ENCODE results near the gene STX18. TPM values are rescaled to one million over a fixed set of nuclear protein-coding genes. Genes with fewer than 3 reads are reported as not detected.
"Not testable (repeated sequence)": the region's sequence is repeated elsewhere in the genome, so short reads cannot be mapped to it uniquely, and the experiment has no call there.

The STX18 gene
- total RNA-seq, 1 experiment from 2014 or later = 23.4 TPM

- DNase-seq (ENCODE audit: low read depth) = not testable (repeated sequence)
Measured at GRCh38 chr4:4510641-4511040, 31.2 kb downstream of the STX18 start.

DNA sequence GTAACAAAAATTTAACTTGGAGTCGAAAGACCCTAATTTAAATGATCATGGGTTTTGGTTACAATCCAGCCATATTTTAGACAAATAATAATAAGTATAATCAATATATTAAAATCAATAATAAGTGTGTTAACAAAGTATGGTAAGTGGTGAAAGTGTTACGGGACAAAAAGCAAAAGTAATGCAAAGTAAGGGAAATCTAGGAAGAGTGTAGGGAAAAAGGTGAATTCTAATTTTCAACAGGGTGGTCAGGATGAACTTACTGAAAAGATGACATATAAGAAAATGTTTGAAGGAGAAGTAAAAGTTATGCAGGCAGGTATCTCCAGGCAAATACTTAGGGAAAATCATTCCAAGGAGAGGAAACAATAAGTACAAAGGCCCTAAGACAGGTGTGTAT is 32.3 kb downstream of the STX18 start:
- no peak for DNase-seq (ENCODE audit: low read depth)

DNA sequence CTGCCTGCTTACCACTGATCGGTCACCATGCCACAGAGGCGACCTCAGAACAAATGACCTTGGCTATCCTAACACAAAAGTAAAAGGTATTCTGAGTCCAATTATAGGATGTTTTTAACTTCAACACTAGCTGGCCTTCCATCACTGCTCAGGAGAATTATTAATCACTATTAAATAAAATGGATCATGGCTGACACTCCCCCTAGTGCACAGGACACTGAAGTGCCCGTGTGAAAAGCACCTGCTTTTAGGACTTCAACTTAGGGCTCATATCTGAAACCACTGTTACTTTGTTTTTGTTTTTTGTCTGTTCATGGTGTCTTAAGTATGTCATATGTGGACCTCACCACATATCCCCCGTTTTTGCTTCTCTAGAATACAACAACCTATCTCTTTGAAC is 33.9 kb downstream of the STX18 start:
- DNase-seq (ENCODE audit: low read depth) = no peak

DNA sequence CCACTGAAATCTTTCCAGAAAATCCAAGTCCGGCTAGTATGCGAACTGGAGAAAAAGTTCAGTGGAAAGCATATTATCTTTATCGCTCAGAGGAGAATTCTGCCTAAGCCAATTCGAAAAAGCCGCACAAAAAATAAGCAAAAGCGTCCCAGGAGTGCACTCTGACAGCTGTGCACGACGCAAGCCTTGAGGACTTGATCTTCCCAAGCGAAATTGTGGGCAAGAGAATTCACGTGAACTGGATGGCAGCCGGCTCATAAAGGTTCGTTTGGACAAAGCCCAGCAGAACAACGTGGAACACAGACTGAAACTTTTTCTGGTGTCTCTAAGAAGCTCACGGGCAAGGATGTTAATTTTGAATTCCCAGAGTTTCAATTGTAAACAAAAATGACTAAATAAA is 34.4 kb downstream of the STX18 start:
- DNase-seq (ENCODE audit: low read depth) = no peak

- DNase-seq (ENCODE audit: low read depth) = no peak
Measured at GRCh38 chr4:4506961-4507360, 34.9 kb downstream of the STX18 start.

DNA sequence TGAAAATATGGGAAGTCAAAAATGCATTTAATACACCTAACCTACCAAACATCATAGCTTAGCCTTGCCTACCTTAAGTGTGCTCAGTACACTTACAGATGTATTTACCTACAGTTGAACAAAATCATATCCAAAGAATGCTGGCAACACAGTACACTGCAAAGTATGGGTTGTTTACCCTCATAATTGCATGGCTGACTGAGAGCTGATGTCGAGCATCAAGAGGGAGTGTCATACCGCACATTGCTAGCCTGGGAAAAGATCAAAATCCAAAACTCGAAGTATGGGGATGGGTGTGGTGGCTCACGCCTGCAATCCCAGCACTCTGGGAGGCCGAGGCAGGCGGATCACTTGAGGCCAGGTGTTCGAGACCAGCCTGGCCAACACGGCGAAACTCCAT is 36.6 kb downstream of the STX18 start:
- not testable (repeated sequence) for DNase-seq (ENCODE audit: low read depth)

GRCh38 chr4:4504783-4505182 is 37.1 kb downstream of the STX18 start:
- no peak for DNase-seq (ENCODE audit: low read depth)

DNA sequence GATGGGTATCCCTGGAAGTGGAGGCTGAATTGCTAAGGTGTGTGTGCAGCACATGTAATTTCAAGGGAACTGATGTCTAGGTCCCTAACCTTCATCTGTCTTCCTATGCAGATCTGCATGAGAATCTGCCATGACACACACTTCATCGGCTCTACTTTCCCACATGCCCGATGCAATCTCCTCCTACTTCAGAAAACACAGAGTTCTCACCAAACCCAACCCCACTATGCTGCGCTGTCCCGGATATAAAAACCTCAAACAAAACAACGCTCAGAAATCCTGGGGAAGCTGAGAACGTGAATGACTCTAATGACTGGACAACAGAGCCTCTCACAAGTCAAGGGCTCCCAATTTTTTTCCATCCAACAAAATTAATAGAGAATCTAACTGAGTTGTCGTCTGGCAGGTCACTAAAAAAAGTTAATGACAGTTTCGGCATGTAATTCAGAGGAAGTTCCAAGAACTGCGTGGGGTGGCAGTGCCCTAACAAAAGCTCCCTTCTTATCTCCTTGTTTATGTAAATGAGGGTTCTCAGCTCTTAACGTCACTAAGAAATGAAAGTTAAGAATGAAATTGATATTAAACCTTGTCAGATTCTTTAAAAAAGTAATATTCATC is 39.0 kb downstream of the STX18 start:
- peak; percentile 90 for DNase-seq (ENCODE audit: low read depth)

DNA sequence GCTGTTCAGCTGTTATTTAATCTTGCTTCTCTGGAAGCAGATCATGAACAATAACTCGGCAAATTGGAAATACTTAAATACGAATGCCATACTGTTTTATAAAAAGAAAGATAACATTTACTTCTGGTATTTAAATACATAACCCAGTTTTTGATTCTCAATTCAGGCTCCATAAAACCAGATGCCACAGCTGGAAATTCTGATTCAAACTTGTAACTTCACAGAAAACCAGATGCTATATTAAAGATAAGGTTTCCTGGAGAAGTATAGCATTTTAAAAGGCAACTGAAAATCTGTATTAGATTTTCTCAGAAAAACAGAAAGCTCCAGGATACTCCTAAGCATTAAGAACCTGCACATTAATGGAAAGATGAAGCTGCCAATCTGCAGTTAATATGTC is 40.2 kb downstream of the STX18 start:
- DNase-seq (ENCODE audit: low read depth) = no peak

DNA sequence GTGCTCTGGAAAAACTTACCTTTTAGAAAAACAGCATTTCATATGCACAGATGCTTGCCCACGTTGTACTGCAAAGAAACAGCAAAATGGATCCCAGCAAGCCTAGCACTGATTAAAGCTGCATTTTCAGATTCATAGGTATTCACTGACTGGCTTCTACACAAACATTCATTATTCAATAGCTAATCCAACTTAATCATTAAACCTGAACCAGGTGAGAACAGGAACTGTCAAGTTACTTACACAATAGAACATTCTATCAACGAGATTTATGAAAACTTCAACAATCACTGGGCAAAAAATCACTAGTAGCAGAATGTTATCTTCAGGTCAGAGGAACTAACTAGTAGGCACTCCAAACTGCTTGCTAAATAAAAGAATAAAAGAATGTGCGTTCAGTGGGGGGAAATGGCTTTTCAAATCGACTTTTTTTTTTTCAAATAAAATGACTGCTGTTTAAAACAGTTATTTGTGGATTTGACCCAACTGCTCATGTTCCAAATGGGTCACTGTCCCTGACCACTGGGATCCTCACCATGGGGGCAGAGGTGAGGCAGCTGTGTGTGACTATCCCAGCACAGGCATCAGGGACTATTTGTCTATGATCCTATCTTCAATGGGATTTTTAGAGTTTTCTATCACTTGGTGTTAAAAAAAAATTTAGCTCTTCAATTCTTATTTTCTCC is 42.3 kb downstream of the STX18 start:
- no peak for DNase-seq (ENCODE audit: low read depth)

DNA sequence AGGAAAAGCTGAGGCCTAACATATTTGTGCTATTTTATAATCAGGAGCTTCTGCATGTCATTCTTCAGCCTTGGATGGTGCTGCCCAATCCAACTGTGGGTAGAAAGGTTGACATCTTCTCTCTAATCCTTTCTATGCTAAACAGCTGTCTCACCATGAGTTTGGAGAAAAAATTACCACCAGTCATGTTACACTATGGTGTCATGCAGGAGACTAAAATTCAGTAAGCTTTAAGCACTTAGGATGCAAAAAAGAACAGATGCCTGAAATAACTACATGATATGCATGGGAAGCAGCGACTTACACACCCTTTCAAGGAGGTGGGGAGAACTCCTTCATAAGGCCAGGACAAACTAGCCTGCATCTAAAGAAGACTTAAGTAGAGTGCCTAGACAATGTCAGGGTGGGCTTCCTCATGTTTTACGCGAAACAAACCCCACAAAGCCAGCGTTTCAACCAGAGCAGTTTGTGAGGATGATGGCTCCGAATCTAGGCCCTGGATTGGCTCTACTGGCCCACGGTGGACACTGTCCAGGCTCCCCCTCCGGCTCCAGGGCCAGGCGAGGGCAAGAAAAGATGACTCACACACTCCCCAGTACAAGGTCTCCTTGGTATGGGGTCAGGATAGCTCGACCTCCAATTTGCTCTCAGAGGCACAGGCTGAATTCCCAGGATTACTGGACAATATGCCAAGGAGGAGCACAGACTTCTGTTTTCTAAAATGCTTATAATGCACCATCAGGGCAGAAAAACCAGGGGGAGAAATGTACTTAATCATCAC is 45.1 kb downstream of the STX18 start:
- DNase-seq (ENCODE audit: low read depth) = no peak

GRCh38 chr4:4494882-4495281 is 47.0 kb downstream of the STX18 start:
- DNase-seq (ENCODE audit: low read depth) = no peak

DNA sequence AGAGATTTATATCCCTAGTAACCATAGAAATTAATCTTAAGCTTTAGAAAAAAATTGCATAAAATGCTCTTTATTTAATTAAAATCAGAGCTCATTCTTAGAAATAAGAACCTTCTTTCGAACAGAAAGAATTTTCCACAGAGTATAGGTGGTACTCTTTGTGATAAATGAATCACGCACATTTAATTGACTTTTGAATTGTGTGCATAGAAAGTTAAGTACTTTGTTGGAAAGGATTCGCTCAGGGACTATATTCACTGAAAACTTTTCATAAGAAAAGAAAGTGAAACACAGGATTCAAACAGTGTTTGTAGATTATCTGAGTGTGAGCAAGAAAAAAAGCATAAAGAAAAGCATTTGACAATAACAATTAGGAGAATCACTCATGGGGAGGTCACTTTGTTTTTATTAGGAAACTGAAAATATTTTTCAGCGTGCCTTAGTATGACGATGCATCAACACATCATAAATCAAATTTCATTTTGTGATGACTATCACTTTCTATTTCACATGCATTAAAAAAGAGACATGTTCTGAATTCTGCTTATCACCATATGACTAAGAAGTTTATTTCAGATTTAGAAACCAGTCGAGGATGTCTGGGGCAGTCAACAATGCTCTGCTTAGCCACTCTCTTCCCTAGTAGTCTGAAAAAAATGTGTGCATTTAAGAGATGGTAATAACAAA is 49.5 kb downstream of the STX18 start:
- DNase-seq (ENCODE audit: low read depth) = no peak

- no peak for DNase-seq (ENCODE audit: low read depth)
Measured at GRCh38 chr4:4491396-4491893, 50.4 kb downstream of the STX18 start.

GRCh38 chr4:4490816-4491215 is 51.0 kb downstream of the STX18 start:
- no peak for DNase-seq (ENCODE audit: low read depth)

DNA sequence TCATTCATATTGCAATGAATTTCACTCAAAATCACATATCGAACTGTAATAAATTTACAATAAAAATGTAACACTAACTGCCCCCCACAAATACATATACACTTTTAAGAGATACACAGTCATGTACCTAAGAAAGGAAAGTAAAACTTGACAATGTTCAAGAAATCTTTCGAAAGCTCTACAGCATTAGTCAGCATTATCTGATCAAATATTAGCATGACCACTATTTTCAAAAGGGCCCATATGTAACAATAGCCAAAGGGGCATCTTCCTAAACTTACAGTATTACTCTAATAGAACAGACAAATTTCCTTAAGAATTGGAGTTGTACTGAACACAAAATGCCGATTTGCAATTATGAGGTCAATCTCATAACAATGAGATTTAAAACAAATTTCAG is 51.8 kb downstream of the STX18 start:
- no peak for DNase-seq (ENCODE audit: low read depth)

DNA sequence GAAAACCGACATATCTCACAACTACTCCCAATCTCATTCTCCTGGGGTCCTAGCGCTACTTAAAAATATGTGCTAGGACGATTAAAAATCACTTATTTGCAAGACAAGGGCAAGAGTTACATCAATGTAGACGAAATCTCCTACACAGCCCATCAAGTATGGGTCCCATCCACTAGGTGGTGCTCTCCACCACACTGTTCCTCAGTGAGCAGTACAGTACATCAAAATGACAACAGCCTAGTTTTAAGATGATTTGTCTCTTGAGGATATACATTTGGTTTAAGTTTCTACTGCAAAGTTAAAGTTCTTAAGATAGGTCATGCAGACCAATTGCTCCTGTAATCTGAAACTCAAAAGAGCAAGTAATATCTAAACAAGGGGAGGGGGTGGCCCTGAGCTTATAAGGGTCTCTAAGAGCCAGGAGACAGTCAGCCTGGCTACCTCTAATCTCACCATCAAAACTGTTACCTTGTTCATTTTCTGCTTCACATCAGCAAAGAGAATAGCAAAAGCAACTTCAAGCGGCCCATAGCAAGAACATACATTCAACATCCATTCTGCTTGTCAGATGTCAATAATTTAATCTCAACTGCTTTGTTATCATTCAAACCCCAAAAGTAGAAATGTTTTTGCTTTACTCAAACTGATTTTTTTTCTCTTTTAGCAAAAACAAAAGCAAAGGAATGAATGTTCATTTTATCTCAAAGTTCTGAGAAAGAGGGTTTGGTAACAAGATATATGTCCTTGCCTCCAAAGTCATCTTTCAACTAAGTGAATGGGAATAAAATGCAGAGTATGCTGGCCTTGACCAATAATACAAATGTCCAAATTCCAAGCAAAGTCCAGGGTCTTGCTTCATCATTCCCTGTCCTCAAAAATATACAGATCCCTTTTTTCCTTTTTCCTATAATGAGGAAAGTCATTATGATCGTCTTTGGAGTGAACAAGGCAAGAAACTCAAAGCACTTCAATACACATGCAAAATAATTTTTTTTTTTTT is 53.1 kb downstream of the STX18 start:
- peak; percentile 70 for DNase-seq (ENCODE audit: low read depth)

DNA sequence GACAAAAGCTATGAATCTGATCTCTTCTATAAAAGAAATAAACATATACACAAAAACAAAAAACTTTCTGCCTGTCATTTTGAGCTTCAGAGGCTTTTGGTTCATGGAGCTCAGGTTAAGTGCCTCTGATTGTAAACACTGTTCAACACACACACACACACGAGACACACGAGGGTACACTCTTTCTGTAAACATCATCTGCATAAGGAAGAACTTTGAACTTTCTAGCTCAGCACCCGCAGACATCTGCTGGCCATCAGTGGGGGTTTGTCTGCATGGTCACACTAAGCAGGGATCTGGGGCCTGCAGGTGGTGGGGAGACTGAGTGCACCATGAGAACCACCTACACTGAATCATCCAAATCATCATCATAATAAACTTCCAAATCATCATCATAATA is 54.9 kb downstream of the STX18 start:
- no peak for DNase-seq (ENCODE audit: low read depth)

DNA sequence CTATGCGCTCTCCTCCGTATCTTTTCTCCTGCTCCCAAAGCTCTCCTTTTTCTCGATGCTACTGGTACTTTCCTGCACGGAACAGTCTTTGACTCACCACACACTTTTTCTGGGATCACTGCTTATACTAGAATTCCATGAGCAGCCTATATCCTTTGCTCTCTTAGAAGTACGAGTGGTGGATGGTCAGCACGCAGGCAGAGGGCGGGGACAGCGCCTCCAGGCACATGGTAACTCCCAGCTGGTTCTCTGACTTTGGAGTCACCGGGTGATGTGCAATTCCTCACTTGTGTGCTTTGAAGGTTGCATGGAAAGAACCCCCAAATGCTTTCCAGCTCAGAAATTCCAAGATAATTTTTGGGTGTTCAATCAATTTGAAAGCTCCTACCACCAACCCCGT is 56.0 kb downstream of the STX18 start:
- no peak for DNase-seq (ENCODE audit: low read depth)

GRCh38 chr4:4481399-4481994 is 60.4 kb downstream of the STX18 start:
- DNase-seq (ENCODE audit: low read depth) = no peak

Measured in HT1080 (cell line).